Activated T-helper 1 cell treated with anti-CD3 and anti-CD28 coated beads, Interleukin-2, amount 50 U/mL, for 16 hours (primary cell): ENCODE data around the gene CPNE7.
"Not testable (repeated sequence)": the region's sequence is repeated elsewhere in the genome, so short reads cannot be mapped to it uniquely, and the experiment has no call there.

Experiments used
- DNase-seq, 2 donors: peaks; one replicate each; pipeline ENCODE4 v3.0.0-alpha.2; 2020; ENCODE audit warnings: low read depth in 1 of 2, low spot score in 1 of 2

The CPNE7 gene

DNA sequence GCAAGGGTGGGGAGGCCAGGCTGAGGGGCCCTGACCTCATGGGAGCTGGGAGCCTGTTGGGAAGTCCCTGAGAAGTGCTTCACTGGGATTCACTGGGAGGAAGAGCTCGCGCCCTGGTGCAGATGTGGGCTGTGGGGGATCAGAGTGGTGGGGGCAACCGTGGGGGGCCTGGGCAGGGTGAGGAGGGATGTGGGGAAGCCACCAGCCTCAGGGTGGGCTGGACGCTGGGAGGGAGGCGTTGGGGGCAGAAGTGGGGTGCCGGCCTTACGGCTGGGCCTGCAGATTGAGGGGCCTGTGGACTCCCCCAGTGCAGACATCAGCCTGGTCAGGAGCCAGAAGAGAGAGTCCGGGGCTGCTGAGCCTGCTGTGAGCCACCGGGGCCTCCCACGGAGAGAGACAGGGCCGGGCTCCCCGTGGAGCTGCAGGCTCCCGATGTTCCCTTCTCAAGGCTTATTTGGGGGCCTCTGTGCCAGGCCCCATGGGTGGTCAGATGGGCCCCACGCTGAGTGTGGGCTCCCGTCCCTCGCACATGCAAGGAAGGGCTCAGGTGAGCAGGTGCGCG lies 45.7 kb downstream of the CPNE7 start:
- no peak for DNase-seq

DNA sequence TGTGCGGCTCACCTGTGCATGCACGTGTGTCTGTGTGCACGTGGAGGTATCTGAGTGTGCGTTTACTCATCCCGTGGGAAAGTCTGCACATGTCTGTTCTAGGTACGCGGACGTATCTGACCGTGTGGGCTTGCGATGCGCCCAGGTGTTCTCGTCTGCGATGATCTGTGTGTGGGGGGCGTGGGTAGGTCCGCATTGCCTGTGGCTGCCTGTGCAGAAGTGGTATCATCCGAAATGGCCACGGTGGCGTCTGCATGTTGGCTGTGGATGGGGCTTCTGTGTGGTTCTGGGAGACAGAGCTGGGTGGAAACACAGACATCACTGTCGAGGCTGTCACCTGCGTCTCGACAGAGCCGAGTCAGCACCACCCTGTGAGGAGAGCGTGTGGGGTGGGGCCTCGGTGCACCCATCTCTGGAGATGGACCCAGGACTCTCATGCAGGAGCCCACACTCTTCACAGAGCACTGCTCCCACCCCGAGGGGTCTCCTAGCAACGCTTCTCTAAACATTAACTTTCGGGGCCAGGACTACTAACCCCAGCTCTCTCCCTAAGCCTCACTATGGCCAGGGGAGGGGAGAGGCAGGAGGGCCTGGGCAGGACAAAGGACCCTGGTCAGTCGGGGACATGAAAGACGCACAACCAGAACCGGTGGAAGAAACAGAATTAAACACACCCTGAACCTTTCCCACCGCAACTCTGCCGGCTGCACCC lies 46.3 kb downstream of the CPNE7 start:
- DNase-seq, result no peak

DNA sequence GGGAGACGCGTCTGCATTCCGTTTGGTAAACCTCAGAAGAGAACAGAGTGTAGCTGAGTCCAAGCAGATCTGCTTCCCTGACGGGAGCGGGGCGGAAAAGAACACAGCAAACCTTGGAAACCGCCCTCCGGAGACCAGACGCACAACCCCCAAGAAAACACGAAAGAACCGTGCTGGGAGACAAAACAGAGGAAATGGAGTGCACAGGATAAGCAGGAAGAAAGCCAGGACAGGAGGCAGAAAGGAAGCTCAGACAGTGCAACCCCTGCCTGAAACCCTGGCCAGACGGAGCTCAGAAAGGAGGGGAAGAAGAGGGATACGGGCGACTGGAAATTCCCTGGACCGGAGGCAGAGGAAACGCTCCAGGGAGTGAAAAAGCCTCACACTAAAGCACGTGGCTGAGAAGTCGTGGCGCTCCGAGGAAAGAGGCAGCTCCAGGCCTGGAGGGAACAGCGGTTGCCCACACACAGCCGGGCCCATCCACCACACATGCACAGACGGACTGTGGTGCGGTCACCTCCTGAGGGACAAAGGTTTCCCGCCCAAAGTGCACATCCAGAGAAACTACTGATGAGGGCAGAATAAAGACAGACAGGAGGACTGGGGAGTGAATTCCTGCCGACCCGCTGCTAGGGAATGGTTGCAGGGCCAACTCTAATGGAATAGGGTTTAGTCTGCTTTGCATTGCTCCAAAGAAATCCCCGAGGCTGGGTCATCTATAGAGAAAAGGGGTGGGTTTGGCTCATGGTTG lies 48.1 kb downstream of the CPNE7 start:
- no peak for DNase-seq

DNA sequence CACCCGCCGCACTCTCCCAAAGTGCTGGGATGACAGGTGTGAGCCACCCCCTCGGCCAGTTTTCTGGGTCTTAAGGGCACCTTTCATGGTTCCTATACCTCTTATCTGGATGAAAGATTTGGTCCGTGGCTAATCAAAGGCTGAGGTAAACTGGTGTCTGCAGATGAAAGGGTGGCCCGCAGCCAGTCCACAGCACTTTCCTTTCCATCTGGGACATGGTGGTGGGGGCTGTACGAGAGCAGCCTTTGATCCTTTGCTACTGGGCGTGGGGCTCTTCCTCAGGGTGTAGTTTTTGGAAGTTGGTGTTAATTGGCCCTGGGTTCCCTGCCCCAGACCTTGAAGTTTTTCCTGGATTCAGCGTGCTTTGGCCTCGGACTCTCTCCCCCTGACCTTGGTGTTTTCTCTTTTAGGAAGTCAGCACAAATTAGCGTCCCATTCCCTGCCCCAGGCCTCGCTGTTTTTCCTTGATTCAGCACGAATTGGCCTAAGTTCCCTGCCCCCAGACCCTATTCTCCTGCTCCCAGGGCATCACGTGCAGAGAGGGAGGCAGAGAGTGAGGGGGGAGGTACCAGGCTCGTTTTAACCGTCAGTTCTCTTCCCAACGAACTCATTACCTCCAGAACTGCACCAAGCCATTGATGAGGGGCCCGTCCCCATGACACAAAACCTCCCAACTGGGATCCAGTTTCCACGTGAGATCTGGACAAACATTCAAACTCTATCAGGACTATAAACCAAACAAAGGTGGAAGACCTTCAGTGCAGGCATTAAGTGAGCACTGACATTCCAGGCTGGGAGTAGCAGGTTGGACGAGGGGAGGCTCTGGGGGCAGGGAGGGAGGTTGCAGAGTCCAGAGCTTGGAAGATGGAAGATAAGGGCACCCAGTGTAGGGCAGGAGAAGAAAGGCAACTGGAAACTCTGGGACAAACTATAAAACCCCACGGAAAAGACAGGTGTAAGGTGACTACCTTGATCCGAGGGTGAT lies 49.5 kb downstream of the CPNE7 start:
- no peak for DNase-seq

DNA sequence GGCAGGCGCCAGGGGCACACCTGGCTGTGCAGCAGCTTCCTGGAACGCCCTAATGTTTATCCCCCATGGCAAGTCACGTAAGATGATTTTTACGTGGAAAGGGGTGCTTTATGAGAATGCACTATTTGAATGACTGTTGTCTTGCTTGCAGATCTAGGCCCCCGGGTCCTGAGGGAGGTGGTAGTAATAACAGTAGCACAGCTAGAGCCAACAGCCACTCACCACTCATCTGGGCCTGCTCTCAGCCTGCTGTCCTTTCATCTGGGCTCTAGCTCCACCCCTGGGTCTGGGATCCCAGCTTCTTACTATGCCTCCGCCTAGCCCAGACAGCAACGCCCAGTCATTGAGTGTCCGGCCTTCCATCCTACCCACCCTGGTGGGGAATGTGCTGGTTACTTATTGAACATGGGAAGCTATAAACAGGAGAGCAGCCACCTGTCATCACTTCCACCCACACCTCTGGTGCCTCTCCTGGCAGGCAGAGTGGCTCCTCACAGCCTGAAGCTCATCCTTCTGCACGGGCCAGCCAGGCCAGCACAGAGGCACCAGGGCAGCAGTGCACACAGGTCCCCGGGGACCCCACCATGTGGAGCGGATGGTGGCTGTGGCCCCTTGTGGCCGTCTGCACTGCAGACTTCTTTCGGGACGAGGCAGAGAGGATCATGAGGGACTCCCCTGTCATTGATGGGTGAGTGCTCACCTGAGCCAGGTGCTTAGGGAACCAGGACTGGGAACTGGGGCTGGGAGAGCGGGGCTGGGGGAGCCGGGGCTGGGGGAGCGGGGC lies 54.5 kb downstream of the CPNE7 start:
- no peak for DNase-seq

DNA sequence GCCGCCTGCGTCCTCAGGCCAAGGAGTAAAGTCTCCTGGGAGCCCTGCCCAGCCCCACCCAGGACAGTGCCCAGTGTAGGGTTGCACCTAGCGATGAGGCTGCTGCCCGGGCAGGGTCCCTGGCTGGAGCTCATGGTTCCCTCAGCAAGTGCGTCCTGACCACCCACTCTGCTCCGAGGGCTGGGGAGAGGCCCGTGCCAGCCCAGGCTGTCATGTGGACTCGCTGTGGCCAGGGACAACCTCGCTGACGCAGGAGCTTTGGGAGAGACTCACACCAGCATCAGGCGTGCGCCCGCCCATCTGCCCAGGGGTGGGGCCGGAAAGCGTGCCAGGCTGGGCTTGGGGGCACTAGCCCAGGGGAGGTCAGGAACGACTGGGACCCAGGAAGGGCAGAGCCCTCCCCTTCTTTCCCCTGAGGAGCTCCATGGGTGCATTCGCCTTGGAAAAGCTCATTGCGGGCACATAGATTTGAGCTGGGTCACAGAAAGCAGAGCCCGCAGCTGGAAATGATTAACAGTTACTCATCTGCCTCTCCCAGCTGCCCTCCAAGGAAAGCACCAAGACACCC lies 57.6 kb downstream of the CPNE7 start:
- no peak for DNase-seq

DNA sequence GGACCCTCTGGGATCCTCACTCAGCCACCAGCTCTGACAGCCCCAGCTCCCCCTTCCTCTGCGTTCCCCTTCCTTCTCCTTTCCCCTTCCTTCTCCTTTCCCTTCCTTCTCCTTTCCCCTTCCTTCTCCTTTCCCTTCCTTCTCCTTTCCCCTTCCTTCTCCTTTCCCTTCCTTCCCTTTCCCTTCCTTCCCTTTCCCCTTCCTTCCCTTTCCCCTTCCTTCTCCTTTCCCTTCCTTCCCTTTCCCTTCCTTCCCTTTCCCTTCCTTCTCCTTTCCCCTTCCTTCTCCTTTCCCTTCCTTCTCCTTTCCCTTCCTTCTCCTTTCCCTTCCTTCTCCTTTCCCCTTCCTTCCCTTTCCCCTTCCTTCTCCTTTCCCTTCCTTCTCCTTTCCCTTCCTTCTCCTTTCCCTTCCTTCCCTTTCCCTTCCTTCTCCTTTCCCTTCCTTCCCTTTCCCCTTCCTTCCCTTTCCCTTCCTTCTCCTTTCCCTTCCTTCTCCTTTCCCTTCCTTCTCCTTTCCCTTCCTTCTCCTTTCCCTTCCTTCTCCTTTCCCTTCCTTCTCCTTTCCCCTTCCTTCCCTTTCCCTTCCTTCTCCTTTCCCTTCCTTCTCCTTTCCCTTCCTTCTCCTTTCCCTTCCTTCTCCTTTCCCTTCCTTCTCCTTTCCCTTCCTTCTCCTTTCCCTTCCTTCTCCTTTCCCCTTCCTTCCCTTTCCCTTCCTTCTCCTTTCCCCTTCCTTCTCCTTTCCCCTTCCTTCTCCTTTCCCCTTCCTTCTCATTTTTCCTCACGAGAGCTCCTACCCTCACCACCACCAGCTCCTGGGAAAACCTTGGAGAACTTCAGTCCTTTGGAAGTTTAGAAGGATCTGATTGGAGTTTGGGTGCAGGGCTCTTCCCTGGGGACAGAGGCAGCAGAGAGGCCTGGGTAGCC lies 59.2 kb downstream of the CPNE7 start:
- not testable (repeated sequence) for DNase-seq

DNA sequence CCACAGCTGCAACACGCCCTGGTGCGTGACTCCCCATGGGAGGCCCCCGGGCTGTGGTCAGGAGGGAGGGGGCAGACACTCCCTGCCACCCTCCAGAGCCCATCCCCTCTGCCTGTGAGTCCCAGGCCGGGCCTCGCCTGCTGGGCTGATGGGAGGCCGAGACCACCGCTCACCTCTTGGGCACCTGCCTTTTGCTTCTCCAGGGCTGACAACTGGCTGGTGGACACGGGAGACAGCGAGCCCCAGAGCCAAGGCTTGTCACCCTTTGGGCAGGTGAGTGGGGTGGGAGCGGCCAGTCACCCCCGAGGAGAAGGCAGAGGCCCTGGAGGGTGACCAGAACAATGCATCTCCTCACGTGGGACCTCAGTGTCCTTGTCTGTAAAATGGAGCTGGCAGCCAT lies 61.1 kb downstream of the CPNE7 start:
- no peak for DNase-seq

DNA sequence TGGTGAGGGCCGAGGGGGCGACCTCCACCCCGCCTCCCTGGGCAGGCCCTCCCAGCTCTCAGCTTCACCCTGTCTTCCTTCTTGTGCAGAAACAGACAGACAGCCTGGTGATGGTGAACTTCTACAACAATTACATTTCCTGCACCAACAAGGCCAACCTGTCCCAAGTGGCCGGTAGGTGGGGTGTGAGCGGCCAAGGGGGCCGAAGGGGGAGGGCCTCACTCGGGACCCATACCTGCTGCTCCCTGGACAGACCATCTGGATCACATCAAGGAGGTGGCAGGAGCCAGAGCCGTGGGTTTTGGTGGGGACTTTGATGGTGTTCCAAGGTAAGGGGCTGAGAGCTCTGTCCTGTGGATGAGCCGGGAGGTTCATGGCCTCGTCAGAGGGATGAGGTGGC lies 61.8 kb downstream of the CPNE7 start:
- DNase-seq, result no peak

DNA sequence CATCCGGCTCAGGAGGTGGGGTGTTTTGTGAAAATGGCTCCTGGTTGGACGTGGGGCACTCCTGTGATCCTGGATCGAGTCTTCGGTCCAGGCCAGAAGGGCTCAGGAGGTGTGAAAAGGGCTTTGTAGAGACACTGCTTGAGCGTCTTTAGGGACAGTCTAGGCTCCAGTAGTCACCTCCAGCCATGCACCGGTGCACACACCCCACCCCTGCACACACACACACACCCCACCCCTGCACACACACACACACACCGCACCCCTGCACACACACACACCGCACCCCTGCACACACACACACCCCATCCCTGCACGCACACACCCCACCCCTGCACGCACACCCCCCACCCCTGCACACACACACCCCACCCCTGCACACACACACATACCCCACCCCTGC lies 62.9 kb downstream of the CPNE7 start:
- no peak for DNase-seq

DNA sequence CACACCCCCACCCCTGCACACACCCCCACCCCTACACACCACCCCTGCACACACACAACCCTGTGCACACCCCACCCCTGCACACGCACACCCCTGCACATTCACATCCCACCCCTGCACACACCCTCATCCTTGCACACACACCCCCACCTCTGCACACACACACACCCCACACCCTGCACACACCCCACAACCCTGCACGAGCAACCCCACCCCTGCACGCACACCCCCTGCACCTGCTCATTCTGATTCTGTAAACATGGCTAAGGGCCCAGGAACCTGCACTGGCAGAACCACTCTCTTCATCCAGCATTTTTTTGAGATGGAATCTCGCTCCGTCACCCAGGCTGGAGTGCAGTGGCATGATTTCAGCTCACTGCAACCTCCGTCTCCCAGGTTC lies 63.8 kb downstream of the CPNE7 start:
- DNase-seq, result no peak

DNA sequence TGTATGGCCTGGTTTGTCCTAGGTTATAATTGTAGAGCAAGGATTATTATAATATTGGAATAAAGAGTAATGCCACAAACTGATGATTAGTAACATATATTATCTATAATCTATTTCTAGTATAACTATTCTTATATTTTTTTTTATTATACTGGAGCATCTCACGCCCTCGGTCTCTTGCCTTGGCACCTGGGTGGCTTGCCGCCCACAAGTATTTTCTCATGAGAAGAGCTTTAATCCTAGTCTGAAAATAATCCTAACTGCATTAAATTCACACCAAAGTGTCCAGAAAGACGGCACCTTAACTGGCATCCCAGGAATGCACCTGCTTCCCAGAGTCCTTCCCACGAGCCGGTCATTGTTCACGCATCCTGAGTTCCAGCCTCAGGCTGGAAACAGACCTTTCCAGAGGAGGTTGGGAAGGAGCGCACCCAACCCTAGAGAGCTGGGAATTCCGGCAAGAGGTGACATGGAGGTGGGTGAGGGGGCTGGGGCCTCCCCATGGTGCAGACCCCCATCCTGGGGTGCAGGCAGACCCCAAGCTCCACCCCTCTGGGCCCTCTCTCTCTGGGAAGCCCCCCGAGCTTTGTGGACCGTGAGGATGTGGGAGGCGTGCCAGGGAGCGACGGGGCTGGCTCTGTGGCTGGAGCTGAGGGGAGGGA lies 66.0 kb downstream of the CPNE7 start:
- no peak for DNase-seq

DNA sequence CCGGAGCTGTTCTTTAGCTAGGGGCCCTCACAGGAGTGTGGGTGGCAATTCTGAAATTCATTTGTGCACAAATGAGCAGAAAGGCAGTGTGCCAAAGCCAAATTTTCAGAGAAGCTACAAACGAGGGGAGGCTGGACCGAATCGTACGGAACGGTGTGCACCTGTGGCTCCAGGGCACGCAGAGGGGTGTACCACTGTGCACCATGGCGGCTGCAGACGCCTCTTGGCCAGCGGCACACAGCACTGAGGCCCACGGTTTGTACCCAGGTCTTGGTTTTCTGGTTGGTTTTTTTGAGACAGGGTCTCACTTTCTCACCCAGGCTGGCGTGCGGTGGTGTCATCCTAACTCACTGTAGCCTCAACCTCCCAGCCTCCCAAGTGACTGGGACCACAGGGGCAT lies 67.0 kb downstream of the CPNE7 start:
- no peak for DNase-seq

DNA sequence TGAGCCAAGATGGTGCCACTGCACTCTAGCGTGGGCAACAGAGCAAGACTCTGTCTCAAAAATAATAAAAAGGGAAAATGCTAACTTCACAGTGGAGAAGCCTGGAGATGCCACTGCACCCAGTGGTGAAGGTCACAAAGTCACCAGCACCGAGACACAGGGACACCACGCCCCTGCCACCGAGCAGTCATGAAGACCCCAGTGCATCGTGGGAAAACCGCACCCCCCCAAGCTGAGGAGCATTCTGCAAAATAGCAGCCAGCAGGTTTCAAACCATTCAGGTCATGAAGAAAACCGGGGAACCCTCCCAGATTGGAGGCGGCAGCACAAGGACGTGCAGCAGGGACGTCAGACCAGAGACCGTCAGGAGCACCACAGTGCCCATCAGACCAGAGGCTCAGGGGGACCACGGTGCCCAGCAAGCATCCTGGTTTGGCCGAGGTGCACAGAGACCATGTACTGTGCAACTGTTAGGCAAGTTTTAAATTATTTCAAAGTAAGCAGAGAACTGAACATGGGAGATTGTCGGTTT lies 68.3 kb downstream of the CPNE7 start:
- DNase-seq, result no peak

DNA sequence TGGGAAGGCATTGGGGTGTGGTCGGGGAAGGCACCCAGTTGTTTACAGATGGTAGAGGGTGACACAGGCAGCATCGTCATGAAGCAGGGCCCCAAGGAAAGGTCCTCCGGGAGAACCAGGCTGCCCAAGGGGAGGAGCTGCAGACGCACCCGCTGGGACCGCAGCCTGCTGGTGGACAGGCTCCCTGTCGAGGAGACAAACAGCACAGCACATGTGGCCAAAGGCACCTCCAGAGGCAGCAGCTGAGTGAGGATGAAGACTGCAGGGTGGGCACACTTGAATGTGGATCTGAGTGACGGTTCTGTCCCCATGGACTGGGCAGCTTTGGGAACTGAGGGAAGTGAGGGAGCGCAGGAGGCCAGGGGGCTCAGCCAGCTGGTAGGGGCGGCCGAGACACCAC lies 69.6 kb downstream of the CPNE7 start:
- no peak for DNase-seq

DNA sequence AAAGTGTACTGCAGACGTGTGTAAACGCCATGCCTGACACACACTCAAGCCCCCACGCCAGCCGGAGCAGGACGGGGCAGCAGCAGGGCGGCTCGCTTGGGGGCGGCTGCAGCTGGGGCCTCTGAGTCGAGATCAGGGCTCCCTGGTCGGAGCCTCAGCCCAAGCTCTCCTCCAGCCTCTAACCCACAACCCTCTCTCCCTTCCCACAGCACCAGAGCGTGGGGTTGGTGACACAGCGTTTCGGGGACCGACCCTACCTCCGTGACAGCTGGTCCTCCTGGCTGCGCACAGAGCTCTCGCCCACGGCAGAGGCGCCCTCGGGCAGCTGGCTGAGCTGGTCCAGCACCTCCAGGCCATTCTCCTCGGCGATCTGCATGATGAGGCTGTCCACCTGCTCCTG lies 70.7 kb downstream of the CPNE7 start:
- no peak for DNase-seq
